ENCODE measurements around the gene GADD45G. TPM values are rescaled to one million over a fixed set of nuclear protein-coding genes. Genes with fewer than 3 reads are reported as not detected.

The GADD45G gene
- total and polyA plus RNA-seq, 7 experiments from 2014 or later, result 0.51 to 18.7 (median 2.9) TPM; not detected in 1

DNA sequence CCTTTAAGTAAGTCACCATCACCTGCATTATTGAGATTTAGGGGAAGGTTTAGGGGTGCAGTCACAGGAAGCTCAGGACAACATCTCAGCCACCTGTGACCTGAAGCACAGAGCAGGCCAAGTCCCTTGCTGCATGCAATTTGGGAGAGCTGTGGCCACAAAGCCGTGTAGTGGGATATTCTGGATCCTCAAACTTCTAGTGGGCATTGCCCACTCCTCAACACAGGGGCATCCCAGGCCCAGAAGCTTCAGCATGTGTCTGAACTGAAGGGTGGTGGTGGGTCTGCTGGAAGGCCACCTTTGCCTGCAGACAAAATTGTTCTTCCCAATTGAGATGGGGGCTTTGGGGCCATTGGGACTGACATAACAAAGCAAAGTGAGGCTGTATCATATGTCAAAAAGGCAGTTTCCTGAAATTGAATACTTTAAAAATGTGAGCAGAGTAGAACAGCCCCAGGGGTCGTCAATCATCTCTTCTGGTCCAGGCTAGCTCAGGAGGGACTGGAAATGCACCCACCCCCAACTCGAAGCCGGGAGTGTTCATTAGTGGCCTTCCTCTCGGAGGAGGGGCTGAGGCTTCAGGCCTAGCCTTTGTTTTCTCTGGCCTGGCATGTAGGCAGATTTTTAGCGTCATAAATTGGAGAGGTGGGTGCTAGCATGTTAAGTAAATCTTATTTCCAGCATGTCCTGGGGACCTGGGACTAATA, 2.8 kb upstream of the GADD45G start:
- Histone ChIP-seq H3K36me3 (ENCODE audit: control insufficient read depth in 2 of 3, insufficient read depth in 3 of 3, low read length in 3 of 3) (no peaks in the 10 kb centered on the region), H3K27ac (ENCODE audit: low read depth, low read length) (no peak overlapping the region), H3K4me1 (ENCODE audit: control insufficient read depth in 2 of 2, insufficient read depth in 2 of 2, low read length in 2 of 2) (peaks cover 12 to 23% of the 10 kb centered on the region in 2 donors), H3K27me3 (ENCODE audit: control insufficient read depth in 2 of 2, insufficient read depth in 2 of 2, low read length in 2 of 2) (no peaks in the 10 kb centered on the region), H3K9me3 (ENCODE audit: control insufficient read depth in 2 of 3, low read length in 3 of 3) (no peaks in the 10 kb centered on the region), H3K4me3 (ENCODE audit: low read length) (no peak overlapping the region)
- Mint-ChIP-seq H3K27me3 (peaks cover 0 to 24% (median 0%) of the 10 kb centered on the region in 5 donors), H3K4me3 (peak overlapping the region in 2 of 10 donors; percentile 41 to 89), H3K36me3 (peaks cover 0 to 13% (median 0%) of the 10 kb centered on the region in 5 donors), H3K27ac (no peak overlapping the region), H3K9me3 (no peaks in the 10 kb centered on the region), H3K4me1 (peaks cover 0 to 25% (median 22%) of the 10 kb centered on the region in 7 donors)
- ATAC-seq (no peak), DNase-seq (peak in 1 of 9 donors; percentile 18)
- intact Hi-C loops (cut with micrococcal nuclease), result loop anchor here in 1 of 2 donors (2.0 to 5.0 kb wide), 3 partner anchors 617 to 1630 kb away; partner anchors contain the start of gene CDK20
- ChIA-PET CTCF (interaction anchor here (0.6 to 4.1 kb wide), 15 partner anchors 9 to 1272 kb away, joined by 3 to 51 read pairs (median 3); no protein-coding TSS in a partner anchor), POLR2A (interaction anchor here (1.2 to 1.4 kb wide), 2 partner anchors 500 kb away, joined by 4 to 7 read pairs; no protein-coding TSS in a partner anchor)

DNA sequence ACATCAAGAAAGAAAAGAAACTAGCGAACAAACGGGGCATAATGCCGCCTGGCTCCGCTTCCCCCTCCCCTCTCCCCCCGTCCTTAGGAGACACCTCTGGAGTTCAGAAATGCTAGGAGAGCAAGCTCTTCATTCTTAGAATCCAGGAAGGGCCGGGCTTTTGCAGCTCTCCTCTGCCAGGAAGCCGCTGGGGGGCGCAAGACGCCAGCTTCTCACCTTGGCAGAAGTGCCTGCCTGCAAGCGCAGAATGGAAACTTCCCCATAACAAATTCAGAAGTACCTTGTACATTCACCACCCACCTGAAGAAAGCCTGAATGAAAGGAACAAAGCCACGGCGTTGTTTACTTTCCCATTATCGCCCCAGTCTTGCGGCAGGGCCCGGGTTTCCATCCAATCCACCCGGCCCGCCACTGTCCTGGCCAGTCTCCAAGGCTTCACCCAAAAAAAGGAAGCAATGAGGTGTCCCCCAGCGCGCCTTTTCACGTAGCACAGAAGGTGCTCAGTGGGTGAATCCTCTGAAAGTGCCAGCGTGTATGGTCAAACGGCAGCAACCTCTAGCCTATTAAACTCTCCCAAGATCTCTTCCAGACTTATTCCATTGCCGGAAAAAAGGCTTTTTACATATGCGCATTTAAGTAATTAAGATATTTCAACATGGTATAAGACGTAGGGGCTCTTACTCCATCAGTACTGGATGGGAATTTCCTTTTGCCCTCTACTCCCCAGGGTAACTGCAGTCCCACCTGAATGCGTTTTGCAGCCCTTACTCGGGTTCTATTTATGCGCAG, 1.6 kb upstream of the GADD45G start:
- intact Hi-C loops (cut with micrococcal nuclease), result loop anchor here (1.0 to 5.0 kb wide), 13 partner anchors 140 to 1631 kb away; partner anchors contain the start of gene CDK20 (in 1 of the 2)
- no peaks in the 10 kb centered on the region for H3K9me3 Mint-ChIP-seq
- no peaks in the 10 kb centered on the region for H3K36me3 ChIP-seq (ENCODE audit: control insufficient read depth in 2 of 3, insufficient read depth in 3 of 3, low read length in 3 of 3)
- H3K4me1 ChIP-seq (ENCODE audit: control insufficient read depth in 2 of 2, insufficient read depth in 2 of 2, low read length in 2 of 2), result peaks cover 12 to 23% of the 10 kb centered on the region in 2 donors
- ChIA-PET POLR2A (interaction anchor here (0.5 to 1.4 kb wide), 3 partner anchors 445 to 499 kb away, joined by 3 to 7 read pairs (median 4); no protein-coding TSS in a partner anchor), CTCF (interaction anchor here (0.6 to 4.1 kb wide), 23 partner anchors 8 to 1271 kb away, joined by 3 to 51 read pairs (median 3); no protein-coding TSS in a partner anchor)
- H3K36me3 Mint-ChIP-seq, result peaks cover 0 to 19% (median 0%) of the 10 kb centered on the region in 5 donors
- H3K4me3 ChIP-seq (ENCODE audit: low read length), result peak overlapping the region; percentile 72
- peak overlapping the region; percentile 79 to 92 (median 88) for H3K4me3 Mint-ChIP-seq
- no peaks in the 10 kb centered on the region for H3K27me3 ChIP-seq (ENCODE audit: control insufficient read depth in 2 of 2, insufficient read depth in 2 of 2, low read length in 2 of 2)
- peaks cover 0 to 34% (median 23%) of the 10 kb centered on the region in 7 donors for H3K4me1 Mint-ChIP-seq
- peak; percentile 55 for ATAC-seq
- peaks cover 0 to 21% (median 0%) of the 10 kb centered on the region in 5 donors for H3K27me3 Mint-ChIP-seq
- DNase-seq, result peak; percentile 74 to 88 (median 85)
- no peak overlapping the region for H3K27ac ChIP-seq (ENCODE audit: low read depth, low read length)
- H3K9me3 ChIP-seq (ENCODE audit: control insufficient read depth in 2 of 3, low read length in 3 of 3), result no peaks in the 10 kb centered on the region
- peak overlapping the region in 7 of 9 donors; percentile 12 to 88 (median 62) for H3K27ac Mint-ChIP-seq

DNA sequence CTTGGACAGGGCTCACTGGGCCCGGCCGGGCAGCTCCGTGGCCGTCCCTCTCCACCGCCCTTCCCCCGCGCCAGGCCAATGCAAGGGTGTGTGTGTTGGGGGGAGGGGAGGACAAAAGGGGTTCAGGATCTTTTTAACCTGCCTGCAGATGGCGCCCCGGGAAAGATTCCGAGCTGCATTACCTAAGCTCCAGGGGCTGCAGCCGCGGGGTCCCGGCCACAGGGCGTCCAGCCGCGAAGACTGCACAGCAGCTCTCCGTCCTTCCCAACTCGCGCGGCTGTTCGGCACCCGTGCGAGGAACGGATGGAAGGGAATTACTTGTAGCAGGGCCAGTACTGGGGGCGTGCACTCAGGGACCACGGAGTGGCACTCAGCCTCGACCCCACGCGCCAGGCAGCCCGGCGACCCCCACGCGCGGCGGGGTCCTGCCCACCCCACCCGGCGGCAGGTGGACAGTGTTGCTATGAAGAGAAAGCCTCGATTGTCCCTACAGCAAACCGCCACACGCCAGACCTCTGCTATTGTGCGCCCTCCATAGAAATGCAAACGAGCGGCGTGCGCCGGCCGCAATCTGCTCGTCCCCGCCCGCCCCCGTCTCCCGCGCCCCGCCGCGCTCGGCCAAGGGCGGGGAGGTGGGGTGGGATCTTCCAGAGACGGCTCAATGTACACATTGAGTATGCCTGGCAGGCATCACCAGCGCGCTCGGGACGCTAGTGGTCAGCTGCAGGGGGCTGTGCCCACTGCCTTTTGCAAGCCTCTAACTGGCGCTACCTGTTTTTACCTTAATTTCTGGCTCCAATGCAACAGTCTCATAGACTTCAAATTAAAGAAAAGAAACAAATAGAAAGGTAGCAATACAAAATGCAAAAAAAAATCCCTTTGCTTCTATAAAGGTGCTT, 796 bp upstream of the GADD45G start:
- no peak overlapping the region for H3K27ac ChIP-seq (ENCODE audit: low read depth, low read length)
- H3K9me3 Mint-ChIP-seq, result no peaks in the 10 kb centered on the region
- peak overlapping the region in 8 of 9 donors; percentile 17 to 91 (median 68) for H3K27ac Mint-ChIP-seq
- peaks cover 12 to 23% of the 10 kb centered on the region in 2 donors for H3K4me1 ChIP-seq (ENCODE audit: control insufficient read depth in 2 of 2, insufficient read depth in 2 of 2, low read length in 2 of 2)
- no peaks in the 10 kb centered on the region for H3K27me3 ChIP-seq (ENCODE audit: control insufficient read depth in 2 of 2, insufficient read depth in 2 of 2, low read length in 2 of 2)
- H3K4me1 Mint-ChIP-seq, result peaks cover 0 to 36% (median 23%) of the 10 kb centered on the region in 7 donors
- ChIA-PET POLR2A (interaction anchor here (0.8 to 1.1 kb wide), 2 partner anchors 9 to 492 kb away, joined by 3 read pairs; no protein-coding TSS in a partner anchor), CTCF (interaction anchor here (0.6 to 4.1 kb wide), 11 partner anchors 10 to 499 kb away, joined by 3 to 51 read pairs (median 5); no protein-coding TSS in a partner anchor)
- ATAC-seq (peak; percentile 0), DNase-seq (peak in 8 of 9 donors; percentile 17 to 68 (median 30))
- H3K4me3 ChIP-seq (ENCODE audit: low read length), result peak overlapping the region; percentile 72
- peak overlapping the region; percentile 79 to 92 (median 88) for H3K4me3 Mint-ChIP-seq
- intact Hi-C loops (cut with micrococcal nuclease), result loop anchor here (1.0 to 5.0 kb wide), 19 partner anchors 53 to 1819 kb away; partner anchors contain the start of genes CKS2 (in 2 of the 2), SECISBP2 (in 2 of the 2), CDK20 (in 1 of the 2) and NFIL3 (in 1 of the 2)
- peaks cover 0 to 24% (median 0%) of the 10 kb centered on the region in 5 donors for H3K27me3 Mint-ChIP-seq
- no peaks in the 10 kb centered on the region for H3K9me3 ChIP-seq (ENCODE audit: control insufficient read depth in 2 of 3, low read length in 3 of 3)
- H3K36me3 Mint-ChIP-seq, result peaks cover 0 to 21% (median 0%) of the 10 kb centered on the region in 5 donors
- no peaks in the 10 kb centered on the region for H3K36me3 ChIP-seq (ENCODE audit: control insufficient read depth in 2 of 3, insufficient read depth in 3 of 3, low read length in 3 of 3)

DNA sequence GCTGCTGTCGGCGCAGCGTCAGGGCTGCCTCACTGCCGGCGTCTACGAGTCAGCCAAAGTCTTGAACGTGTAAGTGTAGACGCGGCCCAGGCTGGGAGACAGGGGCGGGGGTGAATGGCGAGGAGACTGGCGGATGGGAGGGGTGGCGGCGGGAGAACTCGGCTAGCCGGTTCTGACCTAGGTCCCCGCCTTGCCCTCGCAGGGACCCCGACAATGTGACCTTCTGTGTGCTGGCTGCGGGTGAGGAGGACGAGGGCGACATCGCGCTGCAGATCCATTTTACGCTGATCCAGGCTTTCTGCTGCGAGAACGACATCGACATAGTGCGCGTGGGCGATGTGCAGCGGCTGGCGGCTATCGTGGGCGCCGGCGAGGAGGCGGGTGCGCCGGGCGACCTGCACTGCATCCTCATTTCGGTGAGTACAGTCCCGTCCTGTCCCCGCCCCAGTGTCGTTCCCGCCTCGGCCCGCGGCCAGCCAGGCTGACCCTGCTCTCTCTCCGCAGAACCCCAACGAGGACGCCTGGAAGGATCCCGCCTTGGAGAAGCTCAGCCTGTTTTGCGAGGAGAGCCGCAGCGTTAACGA, 745 bp downstream of the GADD45G start:
- Mint-ChIP-seq H3K36me3 (peaks cover 0 to 21% (median 0%) of the 10 kb centered on the region in 5 donors), H3K4me3 (peak overlapping the region; percentile 79 to 92 (median 88)), H3K27me3 (peaks cover 0 to 21% (median 0%) of the 10 kb centered on the region in 5 donors), H3K27ac (peak overlapping the region in 7 of 9 donors; percentile 10 to 91 (median 64)), H3K4me1 (peaks cover 0 to 36% (median 23%) of the 10 kb centered on the region in 7 donors), H3K9me3 (no peaks in the 10 kb centered on the region)
- Histone ChIP-seq H3K4me3 (ENCODE audit: low read length) (peak overlapping the region; percentile 72), H3K4me1 (ENCODE audit: control insufficient read depth in 2 of 2, insufficient read depth in 2 of 2, low read length in 2 of 2) (peaks cover 12 to 23% of the 10 kb centered on the region in 2 donors), H3K27me3 (ENCODE audit: control insufficient read depth in 2 of 2, insufficient read depth in 2 of 2, low read length in 2 of 2) (no peaks in the 10 kb centered on the region), H3K9me3 (ENCODE audit: control insufficient read depth in 2 of 3, low read length in 3 of 3) (no peaks in the 10 kb centered on the region), H3K27ac (ENCODE audit: low read depth, low read length) (peak overlapping the region; percentile 36), H3K36me3 (ENCODE audit: control insufficient read depth in 2 of 3, insufficient read depth in 3 of 3, low read length in 3 of 3) (no peaks in the 10 kb centered on the region)
- ATAC-seq, result peak; percentile 33
- POLR2A ChIA-PET, result interaction anchor here (0.6 kb wide), 1 partner anchor 500 kb away, joined by 3 read pairs; no protein-coding TSS in a partner anchor
- intact Hi-C loops (cut with micrococcal nuclease), result loop anchor here (1.0 to 2.0 kb wide), 7 partner anchors 51 to 1817 kb away; partner anchors contain the start of genes CKS2 (in 2 of the 2), SECISBP2 (in 2 of the 2) and NFIL3 (in 1 of the 2)
- DNase-seq, result peak; percentile 19 to 75 (median 50)
- CTCF ChIA-PET, result interaction anchor here (1.1 to 2.9 kb wide), 2 partner anchors 11 to 496 kb away, joined by 5 to 12 read pairs; no protein-coding TSS in a partner anchor

DNA sequence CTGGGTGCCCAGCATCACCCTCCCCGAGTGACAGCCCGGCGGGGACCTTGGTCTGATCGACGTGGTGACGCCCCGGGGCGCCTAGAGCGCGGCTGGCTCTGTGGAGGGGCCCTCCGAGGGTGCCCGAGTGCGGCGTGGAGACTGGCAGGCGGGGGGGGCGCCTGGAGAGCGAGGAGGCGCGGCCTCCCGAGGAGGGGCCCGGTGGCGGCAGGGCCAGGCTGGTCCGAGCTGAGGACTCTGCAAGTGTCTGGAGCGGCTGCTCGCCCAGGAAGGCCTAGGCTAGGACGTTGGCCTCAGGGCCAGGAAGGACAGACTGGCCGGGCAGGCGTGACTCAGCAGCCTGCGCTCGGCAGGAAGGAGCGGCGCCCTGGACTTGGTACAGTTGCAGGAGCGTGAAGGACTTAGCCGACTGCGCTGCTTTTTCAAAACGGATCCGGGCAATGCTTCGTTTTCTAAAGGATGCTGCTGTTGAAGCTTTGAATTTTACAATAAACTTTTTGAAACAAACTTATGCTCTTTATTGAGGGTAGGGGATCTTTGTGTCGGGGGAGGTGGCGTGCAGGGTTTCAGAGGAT, 1.3 kb downstream of the GADD45G start:
- peak; percentile 30 for ATAC-seq
- POLR2A ChIA-PET, result no interaction called here
- Mint-ChIP-seq H3K9me3 (no peaks in the 10 kb centered on the region), H3K4me1 (peaks cover 0 to 36% (median 23%) of the 10 kb centered on the region in 7 donors), H3K4me3 (peak overlapping the region; percentile 79 to 92 (median 88)), H3K27ac (peak overlapping the region in 6 of 9 donors; percentile 17 to 86 (median 46)), H3K36me3 (peaks cover 0 to 21% (median 0%) of the 10 kb centered on the region in 5 donors), H3K27me3 (peaks cover 0 to 18% (median 0%) of the 10 kb centered on the region in 5 donors)
- intact Hi-C loops (cut with micrococcal nuclease), result no loop called here
- Histone ChIP-seq H3K4me3 (ENCODE audit: low read length) (peak overlapping the region; percentile 72), H3K27me3 (ENCODE audit: control insufficient read depth in 2 of 2, insufficient read depth in 2 of 2, low read length in 2 of 2) (no peaks in the 10 kb centered on the region), H3K4me1 (ENCODE audit: control insufficient read depth in 2 of 2, insufficient read depth in 2 of 2, low read length in 2 of 2) (peaks cover 12 to 23% of the 10 kb centered on the region in 2 donors), H3K27ac (ENCODE audit: low read depth, low read length) (no peak overlapping the region), H3K9me3 (ENCODE audit: control insufficient read depth in 2 of 3, low read length in 3 of 3) (no peaks in the 10 kb centered on the region), H3K36me3 (ENCODE audit: control insufficient read depth in 2 of 3, insufficient read depth in 3 of 3, low read length in 3 of 3) (no peaks in the 10 kb centered on the region)
- CTCF ChIA-PET, result no interaction called here
- DNase-seq, result peak in 8 of 9 donors; percentile 21 to 64 (median 28)
